OCI-LY1 (cell line): ENCODE measurements around the gene SP8.

Experiments
- H2AFZ ChIP-seq: fragments of 200-600 bp; sonication (generic), shearing (Covaris generic); 2 replicates; pipeline ENCODE4 v1.6.0; 2014; ENCODE audit warnings: antibody characterized with exemption, mild to moderate bottlenecking, low read length
- H3F3A ChIP-seq: fragments of 200-600 bp; sonication (generic), shearing (Covaris generic); 2 replicates; pipeline ENCODE4 v1.6.0; 2014; ENCODE audit warnings: mild to moderate bottlenecking, antibody characterized with exemption, low read length, moderate library complexity; ENCODE audit not compliant: insufficient read depth
- H3K27ac ChIP-seq: fragments of 200-600 bp; sonication (generic); 2 replicates; pipeline ENCODE4 v1.5.1; 2014; ENCODE audit warnings: low read length, mixed run types, mild to moderate bottlenecking, low read depth; ENCODE audit not compliant: poor library complexity, severe bottlenecking
- H3K27me3 ChIP-seq: fragments of 200-600 bp; sonication (generic); 2 replicates; pipeline ENCODE4 v1.6.0; 2014; ENCODE audit warnings: antibody characterized with exemption, mild to moderate bottlenecking, low read length, moderate library complexity; ENCODE audit not compliant: insufficient read depth
- H3K36me3 ChIP-seq: fragments of 200-600 bp; sonication (generic); 2 replicates; pipeline ENCODE4 v1.6.1; 2014; ENCODE audit warnings: mild to moderate bottlenecking, antibody characterized with exemption, low read length, moderate library complexity, mixed read lengths; ENCODE audit not compliant: insufficient read depth
- H3K4me1 ChIP-seq: fragments of 200-600 bp; sonication (generic); 2 replicates; pipeline ENCODE4 v1.5.1; 2014; ENCODE audit warnings: mild to moderate bottlenecking, low read length, moderate library complexity; ENCODE audit not compliant: insufficient read depth, severe bottlenecking
- H3K4me2 ChIP-seq: fragments of 200-600 bp; sonication (generic), shearing (Covaris generic); 2 replicates; pipeline ENCODE4 v1.6.1; 2014; ENCODE audit warnings: low read length
- H3K4me3 ChIP-seq: fragments of 200-600 bp; sonication (generic); 2 replicates; pipeline ENCODE4 v1.5.1; 2014; ENCODE audit warnings: low read length, low read depth, mild to moderate bottlenecking, mixed read lengths; ENCODE audit not compliant: poor library complexity, severe bottlenecking
- H3K79me2 ChIP-seq: fragments of 200-600 bp; shearing (Covaris generic); 2 replicates; pipeline ENCODE4 v1.6.1; 2016; ENCODE audit warnings: mixed run types, low read length, mixed read lengths; ENCODE audit not compliant: insufficient read depth
- H3K9ac ChIP-seq: fragments of 200-600 bp; sonication (generic), shearing (Covaris generic); 2 replicates; pipeline ENCODE4 v1.6.1; 2014; ENCODE audit warnings: mild to moderate bottlenecking, low read length, mixed read lengths
- H3K9me2 ChIP-seq: fragments of 200-600 bp; sonication (generic), shearing (Covaris generic); 2 replicates; pipeline ENCODE4 v1.6.1; 2014; ENCODE audit warnings: low read depth, mild to moderate bottlenecking, low read length, mixed read lengths
- H3K9me3 ChIP-seq: fragments of 200-600 bp; shearing (Covaris generic); 2 replicates; pipeline ENCODE4 v1.6.1; 2014; ENCODE audit warnings: low read length, mixed read lengths
- H4K20me1 ChIP-seq: fragments of 200-600 bp; sonication (generic), shearing (Covaris generic); 2 replicates; pipeline ENCODE4 v1.6.0; 2016; ENCODE audit warnings: mild to moderate bottlenecking, low read length; ENCODE audit not compliant: insufficient read depth
- CTCF ChIP-seq: fragments of 200-600 bp; sonication (generic), shearing (Covaris generic); IDR thresholded peaks from 2 replicates; pipeline ENCODE4 v1.5.1; 2017; ENCODE audit warnings: mild to moderate bottlenecking, antibody characterized with exemption, low read length, moderate library complexity, mixed read lengths
- EZH2 ChIP-seq: fragments of 200-600 bp; sonication (generic), shearing (Covaris generic); IDR thresholded peaks from 2 replicates; pipeline ENCODE4 v1.8.0; 2017; ENCODE audit warnings: borderline replicate concordance, mixed run types, mild to moderate bottlenecking, antibody characterized with exemption, low read length, moderate library complexity, mixed read lengths

SP8 gene

GRCh38 chr7:20834656-20835055, 48.0 kb upstream of the SP8 start:
- Histone ChIP-seq H3K4me3 (no peak overlapping the region), H3K79me2 (no peaks in the 10 kb centered on the region), H3K4me1 (no peaks in the 10 kb centered on the region), H2AFZ (no peak overlapping the region), H3K27ac (no peak overlapping the region), H3F3A (no peaks in the 10 kb centered on the region), H4K20me1 (no peaks in the 10 kb centered on the region), H3K9me2 (no peaks in the 10 kb centered on the region), H3K9me3 (no peaks in the 10 kb centered on the region), H3K27me3 (no peaks in the 10 kb centered on the region), H3K4me2 (no peak overlapping the region), H3K36me3 (no peaks in the 10 kb centered on the region), H3K9ac (no peak overlapping the region)
- TF ChIP-seq EZH2 (no peak), CTCF (peak; percentile 37)

DNA sequence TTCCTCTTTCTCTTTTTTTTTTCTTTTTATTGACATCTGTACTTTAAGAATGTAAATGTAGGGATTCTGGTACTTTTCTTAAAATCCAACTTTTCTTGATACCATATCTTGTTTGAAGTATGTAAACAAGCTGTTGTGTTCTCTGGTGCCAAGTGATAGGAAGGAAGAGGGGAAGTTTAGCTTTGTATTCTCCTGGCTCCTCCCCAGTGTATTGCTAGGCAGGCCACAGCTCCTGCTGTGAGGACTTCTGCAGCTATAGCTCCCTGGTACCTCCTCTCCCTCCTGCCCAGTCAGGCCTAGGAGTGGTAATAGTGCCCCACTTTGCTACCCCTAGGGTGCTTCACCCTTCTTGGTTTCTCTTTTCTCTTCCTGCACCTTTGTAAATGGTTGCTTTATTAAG, 45.3 kb upstream of the SP8 start:
- H3F3A ChIP-seq = no peaks in the 10 kb centered on the region
- no peak for TF ChIP-seq EZH2
- no peak for TF ChIP-seq CTCF
- no peaks in the 10 kb centered on the region for H3K4me1 ChIP-seq
- no peaks in the 10 kb centered on the region for H3K79me2 ChIP-seq
- no peaks in the 10 kb centered on the region for H3K36me3 ChIP-seq
- no peaks in the 10 kb centered on the region for H3K9me2 ChIP-seq
- H3K27ac ChIP-seq = no peak overlapping the region
- H3K9ac ChIP-seq = no peak overlapping the region
- no peak overlapping the region for H2AFZ ChIP-seq
- H3K4me2 ChIP-seq = no peak overlapping the region
- no peaks in the 10 kb centered on the region for H3K27me3 ChIP-seq
- H4K20me1 ChIP-seq = no peaks in the 10 kb centered on the region
- H3K9me3 ChIP-seq = no peaks in the 10 kb centered on the region
- no peak overlapping the region for H3K4me3 ChIP-seq

- Histone ChIP-seq H3K27me3 (no peaks in the 10 kb centered on the region), H3K36me3 (no peaks in the 10 kb centered on the region), H3K9me2 (no peaks in the 10 kb centered on the region), H4K20me1 (no peaks in the 10 kb centered on the region), H3F3A (no peaks in the 10 kb centered on the region), H3K4me2 (no peak overlapping the region), H2AFZ (no peak overlapping the region), H3K4me3 (no peak overlapping the region), H3K27ac (no peak overlapping the region), H3K9me3 (no peaks in the 10 kb centered on the region), H3K79me2 (no peaks in the 10 kb centered on the region), H3K9ac (no peak overlapping the region), H3K4me1 (no peaks in the 10 kb centered on the region)
- no peak for TF ChIP-seq EZH2
- no peak for TF ChIP-seq CTCF
Observed at GRCh38 chr7:20831451-20831850, 44.8 kb upstream of the SP8 start.
